NCI-H524 (cell line): ENCODE data around the gene PKIG.

Source experiments
- DNase-seq, 2 experiments: peaks; one replicate each; lab custom pipeline; 2025; lab: John Stamatoyannopoulos, UW

Gene PKIG

DNA sequence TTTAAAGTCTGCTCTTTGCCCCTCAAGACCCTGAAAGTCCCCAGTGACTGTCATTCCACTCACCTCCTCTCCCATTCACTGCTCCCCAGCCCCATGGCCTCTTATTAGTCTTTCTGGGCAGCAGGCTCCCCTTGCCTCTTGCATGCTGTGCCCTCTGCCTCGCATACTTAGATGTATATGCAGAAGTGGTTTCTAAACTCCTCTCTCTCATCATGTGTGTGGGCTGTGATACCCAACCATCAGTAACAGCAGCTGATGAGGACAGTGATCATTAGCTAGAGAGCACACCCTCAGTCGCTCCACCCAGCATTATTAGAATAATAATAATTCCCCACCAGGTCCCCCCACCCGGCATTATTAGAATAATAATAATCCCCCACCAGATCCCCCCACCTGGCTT lies 14.5 kb downstream of the PKIG start:
- no peak for DNase-seq

DNA sequence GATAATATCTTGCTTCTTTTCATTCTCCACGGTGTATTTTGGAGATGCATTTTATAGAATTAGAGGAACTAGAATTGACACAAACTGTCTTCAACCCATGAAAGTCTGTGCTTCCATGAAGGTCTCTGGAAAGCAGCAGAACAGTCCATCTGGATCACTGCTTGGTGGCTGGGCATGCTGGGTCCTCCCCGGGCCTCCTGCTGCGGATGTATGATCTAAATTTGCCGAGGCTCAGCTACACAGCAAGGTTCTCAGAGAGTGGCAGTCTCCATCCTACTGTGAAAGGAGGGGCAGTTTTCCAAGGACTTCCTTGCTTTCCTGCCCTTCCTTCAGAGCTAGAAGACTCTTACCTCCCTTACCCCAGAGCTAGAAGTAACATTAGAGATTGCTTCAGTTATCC lies 15.1 kb downstream of the PKIG start:
- DNase-seq = no peak

DNA sequence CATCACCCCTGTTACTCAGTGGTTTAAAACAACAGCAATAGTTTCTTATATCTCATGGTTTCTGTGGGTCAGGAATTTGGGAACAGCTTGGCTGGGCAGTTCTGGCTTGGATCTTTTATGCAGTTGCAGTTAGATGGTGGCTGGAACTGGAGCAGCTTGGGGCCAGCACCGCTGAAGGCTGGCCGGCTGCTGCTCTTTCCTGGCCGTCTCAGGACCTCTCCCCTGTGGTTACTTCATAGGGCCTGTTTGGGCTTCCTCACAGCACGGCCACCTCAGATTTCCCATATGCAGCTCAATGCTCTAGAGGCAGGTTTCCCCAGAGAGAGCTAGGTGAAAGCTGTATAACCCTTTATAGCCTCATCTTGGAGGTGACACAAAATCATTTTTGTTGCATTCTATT lies 15.6 kb downstream of the PKIG start:
- DNase-seq = no peak

DNA sequence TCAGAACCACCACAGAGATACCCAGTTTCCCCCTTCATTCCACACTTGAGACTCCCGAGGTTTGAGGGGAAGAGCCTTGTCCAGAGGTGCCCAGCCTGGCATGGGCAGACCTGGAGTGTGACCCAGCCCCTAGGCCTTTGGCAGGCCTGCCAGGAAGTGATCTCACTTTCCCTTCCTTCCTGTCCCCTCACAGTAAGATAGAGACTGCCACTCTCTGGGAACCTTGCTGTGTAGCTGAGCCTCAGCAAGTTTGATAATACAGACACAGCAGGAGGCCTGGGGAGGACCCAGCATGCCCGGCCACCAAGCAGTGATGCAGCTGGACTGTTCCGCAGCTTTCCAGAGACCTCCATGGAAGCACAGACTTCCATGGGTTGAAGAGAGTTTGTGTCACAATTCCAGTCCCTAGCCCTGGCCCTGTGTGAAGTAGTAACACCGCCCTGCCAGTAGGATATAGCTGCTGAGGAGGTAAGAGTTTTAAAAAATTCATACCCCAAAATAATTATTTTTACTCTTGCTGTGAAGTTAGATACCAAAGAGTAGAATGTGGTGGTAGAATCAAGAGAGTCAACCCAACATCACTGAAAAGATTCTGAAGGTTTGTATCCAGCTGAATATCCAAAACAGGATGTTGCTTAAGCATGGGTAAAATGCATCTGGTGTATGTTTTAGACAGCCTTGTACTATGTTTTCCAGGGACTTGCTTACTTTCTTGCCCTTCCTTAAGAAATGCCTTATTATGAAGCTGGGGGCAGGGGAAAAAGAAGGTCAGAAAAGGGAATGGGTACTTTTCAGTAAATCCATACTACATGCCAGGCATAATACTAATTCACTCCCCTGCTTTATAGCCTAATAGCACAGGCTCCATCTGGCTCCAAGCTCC lies 16.3 kb downstream of the PKIG start:
- DNase-seq = no peak

DNA sequence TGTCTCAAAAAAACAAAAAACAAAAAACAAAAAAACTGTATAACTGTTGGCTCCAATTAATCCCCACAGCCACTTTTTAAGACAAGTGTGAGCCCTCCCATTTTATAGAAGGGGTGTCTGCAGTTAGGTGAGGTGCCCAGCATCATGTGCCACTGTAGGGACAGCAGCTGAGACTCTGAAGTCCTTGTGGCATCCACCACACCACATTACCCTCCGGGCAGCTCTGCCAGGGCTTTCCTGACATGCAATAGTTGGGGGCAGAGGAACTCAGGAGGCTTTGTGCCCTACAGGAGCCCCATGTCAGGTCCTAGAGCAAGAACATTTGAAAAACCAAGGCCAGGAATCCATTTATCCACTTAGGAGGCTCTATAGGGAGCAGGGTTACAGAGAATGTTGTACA lies 17.3 kb downstream of the PKIG start:
- DNase-seq = no peak

DNA sequence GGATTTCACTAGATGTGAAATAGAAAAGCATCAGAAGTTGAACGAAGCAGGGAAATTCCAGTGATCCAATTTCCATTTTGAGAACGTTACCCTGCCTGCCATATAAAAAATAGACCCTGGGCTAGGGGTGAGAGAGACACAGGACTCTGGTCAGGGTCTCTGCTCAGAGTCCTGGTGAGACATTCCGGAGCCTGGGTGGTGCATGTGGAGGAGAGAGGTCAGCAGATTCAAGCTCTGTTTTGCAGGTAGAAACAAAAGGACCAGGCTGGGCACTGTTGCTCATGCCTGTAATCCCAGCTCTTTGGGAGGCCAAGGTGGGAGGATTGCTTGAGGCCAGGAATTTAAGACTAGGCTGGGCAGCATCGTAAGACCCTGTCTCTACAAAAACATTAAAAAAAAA lies 17.9 kb downstream of the PKIG start:
- no peak for DNase-seq

DNA sequence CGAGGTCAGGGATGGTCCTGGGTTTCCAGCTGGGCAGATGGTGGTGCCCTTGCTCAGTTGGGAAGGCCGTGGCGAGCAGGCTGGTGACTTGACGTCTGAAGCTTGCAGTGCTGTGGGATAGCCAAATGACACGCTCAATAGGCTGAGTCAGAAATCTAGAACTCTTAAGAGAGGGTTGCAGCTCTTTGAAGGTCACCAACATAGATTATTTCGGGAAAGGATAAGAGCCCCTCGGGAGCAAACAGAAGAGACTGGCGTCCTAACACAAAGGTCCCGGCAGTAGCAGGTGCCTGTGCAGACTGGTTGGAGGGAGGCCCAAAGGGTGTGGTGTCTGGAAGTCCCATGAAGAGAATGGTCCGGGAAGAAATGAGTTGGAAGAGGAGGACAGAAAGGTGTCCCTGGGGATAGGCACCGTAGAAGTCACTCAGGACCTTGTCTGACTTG lies 18.4 kb downstream of the PKIG start:
- DNase-seq = no peak

DNA sequence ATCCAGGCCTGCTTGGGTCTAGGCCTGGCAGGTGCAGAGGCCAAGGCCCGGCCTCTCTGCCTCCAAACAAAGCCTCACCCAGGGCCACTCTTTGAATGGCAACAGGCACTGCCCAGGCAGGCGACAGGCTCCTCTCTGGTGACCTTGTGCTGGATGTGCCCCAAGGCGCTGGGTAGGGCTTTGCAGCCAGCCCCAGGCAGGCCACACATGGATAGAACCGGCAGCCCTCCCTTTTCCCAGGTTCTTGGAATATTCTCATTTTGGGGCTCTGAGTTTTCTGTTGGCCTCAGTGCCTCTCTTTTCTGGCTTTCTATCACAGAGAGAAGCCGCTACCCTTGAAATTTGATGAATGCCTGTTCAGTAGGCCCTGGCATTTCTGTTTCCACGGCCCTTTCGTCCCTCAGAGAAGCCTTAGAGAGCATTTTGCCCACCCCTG lies 18.9 kb downstream of the PKIG start:
- DNase-seq = no peak

DNA sequence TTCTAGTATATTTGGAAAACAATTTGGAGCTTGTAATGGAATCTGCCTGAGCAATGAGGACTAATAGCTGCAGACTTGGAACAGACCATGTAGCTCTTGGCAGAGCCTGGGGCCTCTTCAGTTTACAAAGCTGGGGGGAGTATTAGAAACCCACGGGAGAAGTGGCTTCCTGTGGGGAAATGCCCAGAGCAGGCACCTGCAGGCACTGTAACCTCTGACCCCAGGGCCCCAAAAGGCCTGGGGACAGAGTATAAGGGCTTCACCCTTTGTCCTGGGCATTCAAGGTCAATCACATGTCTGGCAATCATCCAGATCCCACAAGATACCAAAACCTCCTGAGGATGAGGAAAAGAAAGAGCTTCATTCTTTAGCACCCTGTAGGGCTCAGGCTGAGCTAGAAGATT lies 19.4 kb downstream of the PKIG start:
- no peak for DNase-seq

DNA sequence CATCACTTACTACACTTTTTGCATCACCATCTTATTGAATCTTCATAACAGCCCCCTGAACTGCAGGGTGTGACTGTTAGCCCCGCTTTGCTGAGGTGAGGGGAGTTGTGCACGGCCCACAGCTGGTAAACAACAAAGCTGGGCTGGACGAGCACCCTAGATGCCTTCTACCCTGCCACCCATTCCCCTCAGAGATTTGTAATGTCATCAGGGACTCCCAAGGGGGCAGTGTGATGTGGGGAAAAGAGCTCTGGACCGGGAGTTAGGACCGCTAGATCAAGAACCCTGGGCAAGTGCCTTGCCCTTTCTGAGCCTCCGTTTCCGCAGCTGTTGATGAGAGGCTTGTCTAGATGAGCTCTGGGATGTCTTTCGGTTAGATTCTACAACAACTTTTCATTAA lies 20.9 kb downstream of the PKIG start:
- no peak for DNase-seq

DNA sequence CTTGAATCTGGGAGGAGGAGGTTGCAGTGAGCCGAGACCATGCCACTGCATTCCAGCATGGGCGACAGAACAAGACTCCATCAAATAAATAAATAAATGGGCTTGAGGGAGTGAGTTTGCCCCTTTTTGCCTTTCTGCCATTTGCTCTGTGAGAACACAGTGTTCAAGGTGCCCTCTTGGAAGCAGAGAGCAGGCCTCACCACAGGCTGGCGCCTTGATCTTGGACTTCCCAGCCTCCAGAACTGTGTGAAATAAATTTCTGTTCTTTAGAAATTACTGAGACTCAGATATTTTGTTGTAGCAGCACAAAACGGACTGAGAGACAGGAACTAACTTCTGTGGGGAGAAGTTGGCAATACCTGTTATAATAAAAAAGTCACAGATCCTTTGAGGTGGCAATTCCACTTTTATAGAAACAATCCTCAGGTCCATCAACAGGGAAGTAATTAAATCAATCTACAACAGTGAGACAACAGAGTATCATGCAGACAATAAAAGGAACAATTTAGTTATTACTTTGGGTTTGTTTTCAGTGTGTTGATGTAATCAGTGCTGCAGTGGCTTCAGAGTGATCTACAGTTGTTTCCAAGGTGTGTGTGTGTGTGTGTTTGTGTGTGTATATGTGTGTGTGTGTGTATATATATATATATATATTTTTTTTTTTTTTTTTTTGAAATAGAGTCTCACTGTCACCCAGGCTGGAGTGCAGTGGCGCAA lies 24.5 kb downstream of the PKIG start:
- no peak for DNase-seq

DNA sequence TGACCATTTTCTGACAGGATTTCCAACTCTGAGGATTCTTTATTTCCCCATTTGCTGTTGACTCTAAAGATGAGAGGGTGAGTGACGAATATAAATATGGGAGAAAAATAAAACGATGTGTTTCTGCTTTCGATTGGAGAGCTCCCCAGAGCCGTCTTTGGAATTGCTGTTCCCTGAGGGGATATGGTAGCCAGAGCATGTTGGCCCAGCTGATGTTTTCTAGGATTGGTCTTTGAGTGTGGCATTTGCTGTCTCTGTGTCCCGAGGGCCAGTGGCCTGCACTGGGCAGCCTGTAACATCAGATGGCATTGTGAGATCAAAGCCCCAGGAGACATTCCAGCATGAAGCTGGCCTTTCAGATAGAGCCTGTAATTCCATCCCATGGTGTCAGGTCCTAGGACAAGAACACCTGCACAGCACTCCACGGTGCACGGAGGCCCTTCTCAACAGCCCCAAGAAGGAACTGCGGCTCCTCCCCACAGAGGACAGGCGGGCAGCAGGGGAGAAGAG lies 26.7 kb downstream of the PKIG start:
- no peak for DNase-seq

DNA sequence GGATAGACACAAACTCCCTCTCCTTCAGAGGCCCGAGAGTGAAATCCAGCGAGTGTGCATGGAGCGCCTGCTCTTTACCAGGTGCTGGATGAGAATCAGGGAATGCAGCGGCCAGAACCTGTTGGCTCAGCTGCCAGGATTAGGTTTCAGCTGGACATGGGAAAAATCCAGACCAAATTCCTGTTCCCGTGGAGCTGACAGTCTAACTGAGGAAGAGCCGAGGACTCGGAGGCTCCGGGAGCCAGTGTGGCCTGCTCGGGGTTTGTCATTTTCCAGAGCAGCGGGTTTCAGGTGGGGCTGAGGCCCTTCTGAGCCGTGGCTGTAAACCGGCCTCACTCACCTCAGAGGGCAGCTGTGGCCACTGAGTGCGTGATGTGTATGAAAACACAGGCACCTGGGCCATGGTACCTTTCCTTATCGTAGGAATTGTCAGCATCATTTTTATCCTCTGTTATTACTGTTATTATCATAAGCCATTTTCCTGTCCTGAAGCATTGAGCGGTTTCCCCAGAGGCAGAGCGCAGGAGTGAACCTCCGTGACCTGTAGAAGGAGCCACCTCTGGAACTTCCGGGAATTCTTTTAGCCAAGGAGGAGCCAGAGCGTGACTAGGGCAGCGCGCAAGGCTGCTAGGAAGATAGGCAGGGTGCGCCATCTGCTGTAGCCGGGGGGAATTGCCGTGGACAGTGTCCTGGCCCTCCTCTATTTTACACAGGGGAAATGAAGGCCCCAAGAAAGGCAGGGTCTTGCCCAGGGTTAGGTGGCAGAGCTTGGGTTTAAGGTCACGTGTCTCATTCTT lies 27.3 kb downstream of the PKIG start:
- DNase-seq = peak; percentile 45 to 79

DNA sequence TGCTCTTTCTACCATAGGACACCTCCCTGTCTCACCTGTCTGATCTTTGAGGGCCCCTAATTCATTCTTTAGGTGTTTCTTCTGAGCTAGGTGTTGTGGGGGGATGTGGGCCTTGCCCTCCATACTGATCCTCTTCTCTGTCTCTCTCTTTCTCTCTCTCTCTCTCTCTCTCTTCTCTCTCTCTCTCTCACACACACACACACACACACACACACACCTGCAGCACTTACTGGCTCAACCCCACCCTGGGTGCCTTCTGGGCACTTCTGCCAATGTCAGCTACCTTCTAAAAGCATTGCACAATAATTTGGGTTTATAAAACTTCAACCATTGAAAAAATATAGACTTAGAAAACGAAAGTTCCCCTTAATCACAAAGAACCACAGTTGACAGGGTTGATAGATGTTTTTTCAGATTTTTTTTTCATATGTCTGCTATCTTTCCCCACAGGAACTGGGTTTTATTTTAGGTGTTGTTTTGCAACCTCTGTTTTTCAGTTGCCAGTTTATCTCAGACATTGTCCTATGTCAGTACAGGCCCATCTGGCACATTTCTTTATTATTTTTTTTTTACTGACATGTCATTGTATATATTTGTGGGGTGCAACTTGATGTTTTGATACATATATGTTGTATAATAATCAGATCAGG lies 28.1 kb downstream of the PKIG start:
- no peak for DNase-seq

DNA sequence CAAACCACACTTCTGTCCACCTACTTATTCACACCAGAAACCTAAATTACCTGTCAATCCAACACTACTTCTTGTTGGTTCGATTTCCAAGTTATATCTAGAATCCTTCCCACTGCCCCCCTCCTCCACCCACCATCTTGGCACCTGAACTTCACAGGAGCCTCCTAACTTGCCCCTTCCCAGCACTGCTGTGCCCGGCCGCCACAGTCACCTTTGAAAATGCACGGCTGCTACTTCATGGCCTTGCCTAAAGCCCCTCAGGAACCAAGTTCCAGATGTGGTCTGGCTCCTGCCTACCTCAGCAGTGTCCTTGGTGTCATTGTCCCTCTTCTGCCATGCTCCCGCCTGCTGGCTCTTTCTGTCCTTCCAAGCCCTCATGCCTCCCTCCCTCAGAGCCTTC lies 31.2 kb downstream of the PKIG start:
- DNase-seq = no peak

DNA sequence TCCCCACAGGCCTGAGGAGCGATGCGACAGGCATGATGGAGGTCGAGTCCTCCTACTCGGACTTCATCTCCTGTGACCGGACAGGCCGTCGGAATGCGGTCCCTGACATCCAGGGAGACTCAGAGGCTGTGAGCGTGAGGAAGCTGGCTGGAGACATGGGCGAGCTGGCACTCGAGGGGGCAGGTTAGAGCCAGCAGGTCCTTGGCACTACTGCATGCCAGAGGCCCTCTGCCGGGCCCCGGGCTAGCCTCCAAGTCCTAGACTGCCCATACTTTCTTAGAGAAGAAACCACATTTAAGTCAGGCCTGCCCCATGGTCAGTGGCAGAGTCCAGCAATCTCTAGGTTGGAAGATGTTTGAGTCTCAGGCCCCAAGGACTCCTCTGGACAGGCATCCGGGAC lies 32.1 kb downstream of the PKIG start:
- no peak for DNase-seq

DNA sequence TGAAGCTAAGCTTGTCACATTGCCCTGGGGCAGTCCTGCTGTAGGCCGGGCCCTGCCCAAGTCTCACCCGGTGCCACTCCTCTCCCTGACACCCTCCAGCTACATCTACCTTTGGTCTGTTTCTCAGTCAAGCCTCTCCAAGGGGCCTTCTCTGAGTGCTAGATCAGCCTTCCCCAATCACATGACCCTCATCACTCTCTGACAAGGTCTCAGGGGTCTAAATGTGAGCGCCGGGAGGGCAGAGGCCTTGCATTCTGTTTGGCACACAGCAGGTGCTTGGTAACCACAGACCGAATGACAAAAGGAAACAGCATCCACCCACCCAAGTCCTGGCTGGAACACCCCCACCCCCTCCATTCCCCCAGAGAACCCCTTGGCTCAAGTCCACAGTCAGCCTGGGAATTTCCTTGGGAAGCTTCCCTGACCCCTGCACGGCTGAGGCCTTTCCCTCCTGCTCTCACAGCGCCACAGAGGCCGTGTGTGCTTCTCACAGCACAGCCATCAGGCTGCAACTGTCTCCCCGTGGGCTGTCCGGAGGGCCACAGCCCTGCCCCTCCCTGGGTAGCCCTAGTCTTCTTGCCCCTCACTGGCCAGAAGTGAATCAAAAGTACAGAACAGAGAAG lies 32.9 kb downstream of the PKIG start:
- DNase-seq = no peak

DNA sequence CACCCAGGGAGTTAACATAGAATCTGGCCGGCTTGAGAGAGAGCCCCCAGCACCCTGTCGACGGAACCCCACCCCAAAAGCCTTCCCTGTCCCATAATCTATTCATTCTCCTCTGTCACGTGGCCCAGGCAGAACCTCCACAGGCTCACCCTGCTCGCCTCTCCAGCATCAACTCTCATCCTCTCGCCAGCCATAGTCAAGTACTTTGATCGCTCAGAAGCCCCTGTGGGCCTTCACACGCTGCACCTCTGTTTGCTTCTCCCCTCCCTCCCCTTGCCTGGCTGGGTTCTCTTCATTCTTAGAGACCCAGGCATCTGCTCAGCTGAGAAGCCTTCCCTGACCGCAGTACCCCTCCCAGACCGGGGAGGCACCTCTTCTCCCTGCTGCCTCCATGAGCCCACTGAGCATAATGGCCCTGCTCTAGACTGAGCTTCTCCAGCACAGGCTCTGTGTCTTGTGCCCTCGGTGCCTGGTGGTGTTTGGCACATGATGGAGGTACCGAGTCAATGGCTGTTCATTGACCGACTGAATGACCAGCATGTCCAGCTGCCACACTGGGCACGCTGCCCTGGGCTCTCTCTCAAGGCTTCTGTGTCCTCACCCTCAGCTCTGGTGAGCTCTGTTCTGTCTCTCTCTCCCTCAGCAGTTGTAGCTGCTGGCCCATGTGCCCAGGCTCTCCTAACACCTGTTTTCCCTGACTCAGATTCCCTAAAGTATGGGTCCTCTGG lies 33.7 kb downstream of the PKIG start:
- DNase-seq = no peak

DNA sequence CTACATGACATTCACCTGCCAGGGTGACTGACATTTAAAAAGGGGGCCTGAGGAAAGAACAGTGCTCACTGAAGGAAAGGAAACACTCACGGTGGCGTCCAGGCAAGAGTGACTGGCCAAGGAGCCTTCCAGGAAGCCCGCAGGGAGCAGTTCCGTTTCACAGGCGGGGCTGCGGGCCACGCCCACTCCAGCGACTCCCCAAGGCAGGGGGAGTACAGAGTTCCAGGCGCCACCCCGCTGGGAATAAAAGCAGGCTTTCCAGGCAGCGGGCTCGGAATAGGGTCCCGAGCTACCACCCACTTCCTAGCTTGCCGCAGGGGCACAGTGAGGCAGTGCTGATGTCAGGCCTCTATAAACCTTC lies 34.2 kb downstream of the PKIG start:
- no peak for DNase-seq

DNA sequence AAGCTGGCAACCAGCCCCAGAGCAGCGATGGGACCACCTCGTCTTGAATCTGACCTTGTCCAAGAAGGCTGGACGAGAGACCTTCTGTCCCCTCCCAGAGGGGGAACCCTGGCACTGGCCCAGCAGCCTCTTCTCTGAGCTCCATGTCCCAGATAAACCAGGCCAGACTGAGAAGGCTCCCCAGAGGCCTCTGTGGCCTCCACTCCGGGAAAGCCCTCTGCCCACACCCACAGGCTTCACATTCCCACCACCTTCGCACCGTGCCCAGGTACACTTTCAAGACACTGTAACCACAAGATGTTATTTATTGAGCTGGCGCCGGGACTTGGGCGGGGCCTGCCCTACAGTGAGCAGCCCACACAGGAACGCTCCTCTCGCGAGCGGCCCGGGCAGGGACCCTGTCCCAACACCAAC lies 35.9 kb downstream of the PKIG start:
- DNase-seq = peak in 1 of 2 experiments; percentile 58

DNA sequence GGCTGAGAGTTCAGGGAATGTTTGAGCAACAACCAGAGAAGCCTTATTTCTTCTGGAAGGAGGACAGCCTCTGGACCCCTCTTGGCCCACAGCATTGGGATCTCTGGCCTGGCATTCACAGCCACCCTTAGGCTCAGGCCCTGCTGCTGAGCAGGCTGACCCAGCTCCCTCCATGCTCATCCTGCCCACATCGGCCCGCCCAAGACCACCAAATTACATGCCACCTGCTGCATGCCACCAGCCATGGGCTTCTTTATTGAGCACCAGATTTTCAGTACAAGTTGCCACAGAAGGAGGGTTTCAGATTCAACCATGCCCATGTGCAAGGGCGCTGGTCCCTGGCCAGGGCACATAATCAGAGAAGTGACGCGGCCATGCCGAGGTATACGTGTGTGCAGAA lies 36.9 kb downstream of the PKIG start:
- no peak for DNase-seq
